Suprapubic skin (tissue), 4 donors: Measurements from ENCODE around the gene RETREG2. TPM values are rescaled to one million over a fixed set of nuclear protein-coding genes. Genes with fewer than 3 reads are reported as not detected.

Source experiments
- DNase-seq, 2 donors: peaks; one replicate each; pipeline ENCODE4 v3.0.0-alpha.2; 2019; ENCODE audit warnings: low spot score in 2 of 2
- H3K27ac ChIP-seq: fragments of 200-600 bp; sonication (generic); one replicate; pipeline ENCODE4 v1.5.1; 2019
- H3K27me3 ChIP-seq: fragments of 200-600 bp; sonication (generic); one replicate; pipeline ENCODE4 v1.5.1; 2019
- H3K36me3 ChIP-seq: fragments of 200-600 bp; sonication (generic); one replicate; pipeline ENCODE4 v1.5.1; 2019
- H3K4me1 ChIP-seq: fragments of 200-600 bp; sonication (generic); one replicate; pipeline ENCODE4 v1.5.1; 2019
- H3K4me3 ChIP-seq: fragments of 200-600 bp; sonication (generic); one replicate; pipeline ENCODE4 v1.5.1; 2019; ENCODE audit warnings: mild to moderate bottlenecking
- H3K9me3 ChIP-seq: fragments of 200-600 bp; sonication (generic); one replicate; pipeline ENCODE4 v1.5.1; 2019
- EP300 ChIP-seq: sonication (generic); formaldehyde crosslinking; IDR thresholded peaks from one replicate; pipeline ENCODE4 v1.6.1; 2017; ENCODE audit warnings: antibody characterized with exemption
- POLR2A ChIP-seq, 2 donors: fragments of 450-650 bp; IDR thresholded peaks; one replicate each; pipeline ENCODE4 v1.6.1; 2017; ENCODE audit warnings: antibody characterized with exemption in 2 of 2, mild to moderate bottlenecking in 2 of 2, moderate library complexity in 2 of 2
- POLR2AphosphoS5 ChIP-seq, 3 donors: sonication (generic); formaldehyde crosslinking; IDR thresholded peaks; one replicate each; pipeline ENCODE4 v1.6.1; 2017; ENCODE audit warnings: antibody characterized with exemption in 3 of 3
- WGBS: methylation state at CpG from one replicate; pipeline ENCODE4 v1.1.5; 2018; 5-methylcytosine and 5-hydroxymethylcytosine counted together
- total RNA-seq, 4 donors: library from RNA; depleted of rRNA; stranded (reverse); fragments of >200 nt; gene quantifications; one replicate each; pipeline ENCODE4 v1.1.0, GENCODE V29; 2016
- TF ChIP-seq, protein P1 (sequence below), 2 donors: fragments of 200-600 bp in 1 of 2; fragments of 450-650 bp in 1 of 2; sonication (generic) in 1 of 2; IDR thresholded peaks; one replicate each; pipeline ENCODE4 v1.5.1; 2016 to 2019; ENCODE audit warnings: antibody characterized with exemption in 2 of 2, mild to moderate bottlenecking in 1 of 2, moderate library complexity in 1 of 2

The RETREG2 gene
- total RNA-seq, 4 donors from 2014 or later, result 61.0 to 106 (median 91.9) TPM

DNA sequence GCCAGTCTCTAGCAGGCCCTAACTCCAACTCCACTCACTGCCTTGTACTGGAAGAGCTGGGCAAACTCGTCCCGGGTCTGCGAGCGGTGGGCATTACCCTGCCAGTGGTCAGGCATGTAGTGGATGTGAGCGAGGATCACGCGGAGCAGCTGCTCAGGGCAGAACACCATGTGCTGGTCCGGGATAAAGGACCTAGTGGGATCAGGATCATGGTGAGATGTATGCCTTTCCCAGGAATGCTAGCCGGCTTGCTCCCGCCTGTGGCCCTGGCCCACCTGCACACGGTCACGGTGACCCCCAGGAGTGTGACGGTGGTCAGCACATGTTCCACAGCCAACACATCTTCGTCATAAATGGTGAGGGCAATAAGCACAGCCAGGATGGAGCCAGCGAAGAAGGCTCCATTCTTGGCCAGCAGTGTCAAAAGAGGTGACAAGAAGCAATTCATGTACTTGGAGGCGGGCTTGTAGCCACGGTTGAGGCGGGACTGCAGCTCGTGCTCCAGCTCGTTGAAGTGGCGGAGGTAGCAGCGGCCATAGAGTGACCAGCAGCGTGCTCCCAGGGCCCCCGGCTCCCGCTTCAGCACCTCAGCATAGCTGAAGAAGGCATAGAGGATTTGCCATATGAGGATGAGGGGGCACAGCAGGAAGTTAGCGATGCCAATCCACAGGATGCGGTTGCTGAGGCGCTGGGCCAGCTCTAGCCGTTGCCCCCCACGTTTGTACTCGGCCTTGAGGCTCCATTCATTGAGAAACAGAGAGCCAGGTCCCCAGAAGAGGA, 45.9 kb downstream of the RETREG2 start:
- H3K27me3 ChIP-seq, result no peaks in the 10 kb centered on the region
- DNase-seq, result no peak
- peaks cover 30% of the 10 kb centered on the region for H3K4me1 ChIP-seq
- no peak for TF ChIP-seq EP300
- TF ChIP-seq, protein P1, sequence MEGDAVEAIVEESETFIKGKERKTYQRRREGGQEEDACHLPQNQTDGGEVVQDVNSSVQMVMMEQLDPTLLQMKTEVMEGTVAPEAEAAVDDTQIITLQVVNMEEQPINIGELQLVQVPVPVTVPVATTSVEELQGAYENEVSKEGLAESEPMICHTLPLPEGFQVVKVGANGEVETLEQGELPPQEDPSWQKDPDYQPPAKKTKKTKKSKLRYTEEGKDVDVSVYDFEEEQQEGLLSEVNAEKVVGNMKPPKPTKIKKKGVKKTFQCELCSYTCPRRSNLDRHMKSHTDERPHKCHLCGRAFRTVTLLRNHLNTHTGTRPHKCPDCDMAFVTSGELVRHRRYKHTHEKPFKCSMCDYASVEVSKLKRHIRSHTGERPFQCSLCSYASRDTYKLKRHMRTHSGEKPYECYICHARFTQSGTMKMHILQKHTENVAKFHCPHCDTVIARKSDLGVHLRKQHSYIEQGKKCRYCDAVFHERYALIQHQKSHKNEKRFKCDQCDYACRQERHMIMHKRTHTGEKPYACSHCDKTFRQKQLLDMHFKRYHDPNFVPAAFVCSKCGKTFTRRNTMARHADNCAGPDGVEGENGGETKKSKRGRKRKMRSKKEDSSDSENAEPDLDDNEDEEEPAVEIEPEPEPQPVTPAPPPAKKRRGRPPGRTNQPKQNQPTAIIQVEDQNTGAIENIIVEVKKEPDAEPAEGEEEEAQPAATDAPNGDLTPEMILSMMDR (IDR thresholded peaks at IDR 0.05), result no peak
- TF ChIP-seq POLR2AphosphoS5 (IDR thresholded peaks at IDR 0.05), result no peak
- no peak for TF ChIP-seq POLR2A (IDR thresholded peaks at IDR 0.05)
- H3K36me3 ChIP-seq, result peaks cover 61% of the 10 kb centered on the region
- 86% methylated on average over 24 of the region's 31 CpGs for WGBS
- no peaks in the 10 kb centered on the region for H3K9me3 ChIP-seq
- no peak overlapping the region for H3K4me3 ChIP-seq
- H3K27ac ChIP-seq, result no peak overlapping the region

DNA sequence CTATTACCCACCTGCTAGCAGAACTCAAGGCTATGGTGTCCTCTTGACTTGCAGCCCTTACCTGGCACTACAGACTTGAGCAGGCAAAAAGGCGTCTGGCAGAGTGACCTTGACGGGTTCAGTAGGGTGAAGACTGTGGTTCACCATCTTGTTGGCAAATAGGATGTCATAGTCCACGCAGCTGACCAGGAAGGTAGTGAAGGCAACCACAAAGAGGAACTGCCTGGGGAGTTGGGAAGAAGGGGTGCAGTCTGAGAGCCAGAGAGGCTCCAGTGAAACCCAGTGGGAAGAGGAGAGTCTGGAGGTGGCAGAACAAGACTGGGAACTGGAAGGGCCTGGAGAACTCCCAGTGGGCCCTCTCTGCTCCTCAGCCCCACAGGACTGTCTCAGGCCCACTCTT, 47.3 kb downstream of the RETREG2 start:
- TF ChIP-seq EP300 (no peak), POLR2AphosphoS5 (IDR thresholded peaks at IDR 0.05) (no peak), POLR2A (IDR thresholded peaks at IDR 0.05) (no peak)
- TF ChIP-seq, protein P1 (IDR thresholded peaks at IDR 0.05), result no peak
- peaks cover 57% of the 10 kb centered on the region for H3K36me3 ChIP-seq
- DNase-seq, result no peak
- peaks cover 23% of the 10 kb centered on the region for H3K4me1 ChIP-seq
- 83% methylated on average over 3 of the region's 3 CpGs for WGBS
- H3K27me3 ChIP-seq, result no peaks in the 10 kb centered on the region
- no peaks in the 10 kb centered on the region for H3K9me3 ChIP-seq
- H3K27ac ChIP-seq, result no peak overlapping the region
- H3K4me3 ChIP-seq, result no peak overlapping the region

DNA sequence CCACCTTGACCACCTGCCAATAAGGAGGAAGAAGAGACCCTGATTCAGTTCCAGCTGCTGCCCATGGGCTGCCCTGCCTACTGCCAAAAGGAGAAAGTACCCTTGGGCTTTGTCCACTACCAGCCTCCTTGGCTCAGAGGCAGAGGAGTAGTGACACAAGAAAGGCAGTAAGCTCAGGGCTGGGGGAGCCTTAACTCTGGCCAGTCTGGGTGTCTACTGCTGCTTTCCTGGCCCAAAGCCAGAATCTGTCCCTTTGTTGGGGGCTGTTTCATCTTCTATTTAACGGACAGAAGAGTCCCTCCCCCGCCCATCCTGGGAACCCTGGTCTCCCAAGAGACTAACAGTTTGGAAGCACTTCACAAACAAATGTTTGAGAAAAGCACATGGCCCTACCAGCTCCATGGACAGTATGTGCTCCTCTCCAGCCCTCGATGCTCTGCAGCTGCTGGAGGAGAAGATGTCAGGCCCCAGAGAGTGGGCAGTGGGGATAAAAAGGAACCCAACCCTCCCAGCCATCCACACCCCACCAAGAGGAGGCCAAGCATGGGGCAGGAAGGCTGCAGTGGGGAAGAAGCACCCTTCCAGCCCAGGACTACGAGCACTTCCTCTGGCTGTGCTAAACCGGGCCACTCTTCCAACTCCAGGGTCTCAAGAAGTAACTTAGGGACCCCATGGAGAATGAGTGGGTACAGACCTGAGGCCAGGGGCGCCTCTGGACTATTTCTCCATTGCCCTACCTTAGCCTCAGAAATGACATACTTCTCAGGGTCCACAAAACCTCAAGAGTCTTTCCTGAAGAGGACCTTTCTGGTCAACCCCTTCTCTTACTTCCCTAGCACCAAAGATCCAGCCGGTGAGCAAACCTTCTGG, 50.2 kb downstream of the RETREG2 start:
- H3K27me3 ChIP-seq, result no peaks in the 10 kb centered on the region
- no peaks in the 10 kb centered on the region for H3K9me3 ChIP-seq
- peaks cover 39% of the 10 kb centered on the region for H3K36me3 ChIP-seq
- no peak for DNase-seq
- WGBS, result 45% methylated on average over 7 of the region's 7 CpGs
- H3K4me3 ChIP-seq, result peak overlapping the region; percentile 89
- TF ChIP-seq EP300, result no peak
- TF ChIP-seq, protein P1 (IDR thresholded peaks at IDR 0.05), result no peak
- no peak for TF ChIP-seq POLR2A (IDR thresholded peaks at IDR 0.05)
- TF ChIP-seq POLR2AphosphoS5 (IDR thresholded peaks at IDR 0.05), result no peak
- peak overlapping the region; percentile 95 for H3K27ac ChIP-seq
- peaks cover 36% of the 10 kb centered on the region for H3K4me1 ChIP-seq

DNA sequence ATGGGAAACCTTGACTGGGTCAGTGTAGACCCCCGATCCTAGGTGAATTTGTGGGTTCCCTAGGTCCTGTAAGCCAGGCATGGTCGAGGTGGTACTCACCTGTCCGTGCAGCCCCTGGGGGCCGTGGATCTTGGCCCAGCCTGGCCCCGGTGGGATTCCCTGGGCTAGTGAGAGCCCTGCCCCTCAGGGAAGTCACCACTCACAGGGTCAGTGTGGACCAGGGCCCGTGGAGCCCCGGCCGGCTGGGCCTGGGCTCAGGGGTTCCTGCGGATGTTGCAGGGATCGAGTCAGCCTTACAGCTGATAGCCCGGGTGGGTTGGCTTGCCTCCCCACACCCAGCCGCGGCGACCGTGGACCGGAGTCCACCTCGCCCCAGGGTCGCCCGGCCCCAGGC, 50.8 kb downstream of the RETREG2 start:
- no peaks in the 10 kb centered on the region for H3K27me3 ChIP-seq
- H3K4me1 ChIP-seq, result peaks cover 36% of the 10 kb centered on the region
- H3K27ac ChIP-seq, result peak overlapping the region; percentile 95
- peaks cover 39% of the 10 kb centered on the region for H3K36me3 ChIP-seq
- peak overlapping the region; percentile 89 for H3K4me3 ChIP-seq
- TF ChIP-seq POLR2A (IDR thresholded peaks at IDR 0.05), result no peak
- TF ChIP-seq POLR2AphosphoS5 (IDR thresholded peaks at IDR 0.05), result no peak
- TF ChIP-seq EP300, result no peak
- TF ChIP-seq, protein P1 (IDR thresholded peaks at IDR 0.05), result no peak
- DNase-seq, result no peak
- no peaks in the 10 kb centered on the region for H3K9me3 ChIP-seq
- WGBS, result no CpG with 5 or more reads among the region's 19 CpGs
